ENCODE data around the gene CACFD1. TPM values are rescaled to one million over a fixed set of nuclear protein-coding genes. Genes with fewer than 3 reads are reported as not detected.

The CACFD1 gene
- total and polyA plus RNA-seq, 2 of the 4 experiments (the other 2 are of a cell fraction) = 2.0 to 6.6 TPM

- Histone ChIP-seq H3K14ac (replicated peaks; ENCODE audit: low read depth, low read length) (no peak overlapping the region), H2AFZ (replicated peaks; ENCODE audit: low read length, poor library complexity) (no peak overlapping the region), H3K4me3 (ENCODE audit: insufficient read depth, low read depth, low read length) (no peak overlapping the region), H4K8ac (ENCODE audit: low read depth in 2 of 2, low read length in 2 of 2) (no peak overlapping the region), H2BK5ac (ENCODE audit: low read depth, low read length, poor library complexity, severe bottlenecking) (no peak overlapping the region), H3K79me1 (ENCODE audit: low read depth in 1 of 2, low read length in 2 of 2) (no peaks in the 10 kb centered on the region), H3K9me1 (ENCODE audit: insufficient read depth, low read length) (peaks cover 14% of the 10 kb centered on the region), H2AK5ac (ENCODE audit: low read depth, low read length) (no peak overlapping the region), H3K4me1 (ENCODE audit: control insufficient read depth, insufficient read depth, low read length) (peaks cover 8% of the 10 kb centered on the region; the same call in 1 of the 2 replicates), H3K27ac (ENCODE audit: insufficient read depth, low read length) (no peak overlapping the region), H3K4ac (ENCODE audit: low read depth, low read length) (no peak overlapping the region), H4K20me1 (ENCODE audit: insufficient read depth, low read length) (peaks cover 8% of the 10 kb centered on the region; the same call in 1 of the 2 replicates), H2BK15ac (ENCODE audit: low read depth, low read length) (no peak overlapping the region), H3K4me2 (ENCODE audit: low read depth, low read length) (no peak overlapping the region), H2BK120ac (ENCODE audit: low read depth, low read length) (no peak overlapping the region), H4K91ac (ENCODE audit: insufficient read depth, low read depth, low read length) (no peak overlapping the region), H2AK9ac (replicated peaks; ENCODE audit: low read depth, low read length, poor library complexity) (peak overlapping the region; percentile 76), H3K27me3 (ENCODE audit: control insufficient read depth, insufficient read depth, low read length) (peaks cover 13% of the 10 kb centered on the region; the same call in 1 of the 2 replicates), H3K18ac (ENCODE audit: low read depth, low read length) (no peak overlapping the region), H3K9ac (ENCODE audit: low read depth, low read length) (no peak overlapping the region), H3K56ac (ENCODE audit: extremely low read depth, insufficient read depth, low read length) (no peak overlapping the region), H4K5ac (ENCODE audit: low read depth, low read length) (no peak overlapping the region), H2BK20ac (ENCODE audit: low read depth, low read length) (no peak overlapping the region), H3K36me3 (ENCODE audit: control insufficient read depth, insufficient read depth, low read length) (peaks cover 4% of the 10 kb centered on the region; the same call in 1 of the 2 replicates), H3K23ac (ENCODE audit: low read depth, low read length) (no peak overlapping the region), H3K9me3 (ENCODE audit: control insufficient read depth, insufficient read depth, low read length) (no peaks in the 10 kb centered on the region)
- TF ChIP-seq CEBPB (IDR thresholded peaks at IDR 0.05; ENCODE audit: low read depth, low read length) (no peak), ELK1 (IDR thresholded peaks at IDR 0.05; ENCODE audit: borderline replicate concordance, low read depth, low read length) (no peak), CTCF (conservative IDR thresholded peaks at IDR 0.05; ENCODE audit: low read depth, low read length) (no peak), RCOR1 (IDR thresholded peaks at IDR 0.05; ENCODE audit: insufficient replicate concordance, low read length) (no peak), RFX5 (IDR thresholded peaks at IDR 0.05; ENCODE audit: low read depth, low read length) (no peak), NFE2L2 (IDR thresholded peaks at IDR 0.05; ENCODE audit: low read depth, low read length) (no peak), SMC3 (IDR thresholded peaks at IDR 0.05; ENCODE audit: low read depth, low read length) (no peak), POLR2A (IDR thresholded peaks at IDR 0.05; ENCODE audit: low read depth, low read length) (no peak), RAD21 (IDR thresholded peaks at IDR 0.05; ENCODE audit: low read length) (no peak), MXI1 (IDR thresholded peaks at IDR 0.05; ENCODE audit: borderline replicate concordance, low read depth, low read length) (no peak), BHLHE40 (IDR thresholded peaks at IDR 0.05; ENCODE audit: low read depth, low read length) (no peak), USF2 (IDR thresholded peaks at IDR 0.05; ENCODE audit: low read depth, low read length) (no peak)
- intact Hi-C loops (cut with micrococcal nuclease) (loop anchor here (5.0 kb wide), 1 partner anchor 33 kb away; the partner anchor contains the start of gene CACFD1), in situ Hi-C loops (cut with MboI; ENCODE audit: low sequenced_read_pairs) (no loop called here), dilution Hi-C loops (cut with HindIII; ENCODE audit: low sequenced_read_pairs, unreplicated experiment) (no loop called here)
- POLR2A ChIA-PET (ENCODE audit: unreplicated experiment) = no interaction called here
- BruUV-seq (replicated peaks) = no TSS peak
- no peak for DNase-seq
- ATAC-seq (ENCODE audit: low read depth) = no peak
- CTCF ChIA-PET = no interaction called here
- WGBS, 2 experiments (ENCODE audit: extremely low coverage in 2 of 2, insufficient read length in 1 of 2) = 100% methylated on average over 1 of the region's 12 CpGs; no CpG with 5 or more reads in 1 of the 2 experiments
Observed at GRCh38 chr9:133424187-133424586, 35.6 kb upstream of the CACFD1 start.

All from IMR-90 (cell line).